Occipital lobe (tissue), 2 donors: ENCODE measurements around the gene JPH3. TPM values are rescaled to one million over a fixed set of nuclear protein-coding genes. Genes with fewer than 3 reads are reported as not detected.
"Not testable (repeated sequence)": the region's sequence is repeated elsewhere in the genome, so short reads cannot be mapped to it uniquely, and the experiment has no call there.

Experiments used
- DNase-seq: peaks from one replicate; lab custom pipeline; 2025; lab: John Stamatoyannopoulos, UW
- total RNA-seq: library from RNA; depleted of rRNA; stranded (reverse); fragments of >200 nt; gene quantifications from one replicate; pipeline ENCODE4 v1.2.3, GENCODE V29; 2014

Gene JPH3
- total RNA-seq, 1 donor from 2014 or later: 56.0 TPM

DNA sequence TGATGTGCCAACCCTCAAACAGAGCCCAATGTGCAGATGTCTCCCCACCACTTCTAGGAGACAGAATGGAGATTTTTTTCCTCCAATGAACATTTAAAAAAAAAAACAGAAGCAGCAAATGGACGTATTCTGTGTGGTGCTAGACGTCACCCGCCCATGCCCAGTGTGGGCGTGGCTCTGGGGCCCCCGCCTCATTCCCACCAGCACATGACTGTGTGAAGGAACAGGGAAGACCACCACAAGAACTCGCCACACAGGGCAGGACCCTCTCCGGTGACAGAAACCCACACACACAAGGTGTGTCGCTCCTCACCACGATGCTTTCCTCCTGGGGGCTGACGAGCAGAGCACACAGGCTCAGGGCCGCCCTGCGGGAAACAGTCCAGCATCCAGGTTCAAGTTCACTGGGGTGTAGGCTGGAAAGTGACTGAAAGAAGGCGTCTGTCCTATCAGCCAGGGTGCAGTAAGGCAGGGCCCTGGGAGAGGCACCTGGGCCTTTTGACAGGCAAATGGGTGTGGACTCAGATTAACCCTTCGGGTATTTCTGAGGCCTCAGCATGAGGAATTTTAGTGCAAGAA, 110.0 kb downstream of the JPH3 start:
- DNase-seq: no peak

DNA sequence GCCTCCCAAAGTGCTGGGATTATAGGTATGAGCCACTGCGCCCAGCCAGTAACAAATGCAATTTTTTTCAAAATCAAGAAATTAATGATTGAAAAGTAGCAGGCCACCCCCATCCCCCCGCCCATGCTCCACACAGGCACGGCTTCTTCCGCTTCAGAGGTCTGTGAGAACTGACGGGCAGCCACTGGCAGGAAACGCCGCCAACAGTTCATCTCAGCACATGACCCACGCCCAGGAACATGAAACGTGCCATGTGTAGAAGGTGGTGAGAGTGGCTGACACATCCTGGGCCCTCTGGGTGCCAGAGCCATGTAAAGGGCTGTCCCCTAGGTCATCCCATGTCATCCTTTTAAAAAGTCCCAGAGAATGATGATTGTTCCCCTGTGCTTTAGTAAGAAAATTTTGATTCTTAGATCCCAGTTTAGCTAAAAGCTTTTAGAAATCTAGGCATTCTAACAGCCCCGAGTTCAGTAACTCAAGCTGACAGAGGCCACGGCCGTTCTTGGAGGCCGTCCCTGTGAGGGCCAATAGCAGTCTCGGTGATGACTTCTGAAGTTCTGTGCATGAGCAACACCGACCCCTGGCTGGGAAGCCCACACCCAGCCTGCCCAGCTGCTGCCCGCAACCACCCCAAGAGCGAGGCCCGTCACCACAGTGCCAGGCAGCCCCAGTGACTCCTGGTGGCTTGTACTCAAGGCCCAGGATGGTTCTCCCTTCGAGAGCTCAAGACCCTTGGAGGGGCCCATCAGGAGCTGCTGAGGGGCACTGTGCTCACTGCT, 111.3 kb downstream of the JPH3 start:
- no peak for DNase-seq

DNA sequence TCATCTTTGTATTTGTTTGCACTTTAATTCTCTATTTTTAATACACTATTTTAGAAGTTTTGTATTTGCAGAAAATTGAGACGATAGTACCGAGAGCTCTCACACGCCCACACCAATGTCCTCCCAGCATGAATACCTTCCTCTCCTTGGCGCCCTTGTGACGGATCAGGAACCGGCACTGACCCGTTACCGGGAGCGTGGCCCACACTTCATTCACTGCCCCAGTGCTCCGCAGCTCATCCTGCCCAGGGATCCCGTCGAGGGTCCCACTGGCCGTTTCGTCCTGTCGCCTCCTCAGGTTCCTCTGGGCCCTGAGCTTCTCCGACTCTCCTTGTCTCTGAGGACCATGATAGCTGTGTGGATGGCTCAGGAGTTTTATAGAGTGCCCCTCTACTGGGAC, 112.9 kb downstream of the JPH3 start:
- DNase-seq: no peak

DNA sequence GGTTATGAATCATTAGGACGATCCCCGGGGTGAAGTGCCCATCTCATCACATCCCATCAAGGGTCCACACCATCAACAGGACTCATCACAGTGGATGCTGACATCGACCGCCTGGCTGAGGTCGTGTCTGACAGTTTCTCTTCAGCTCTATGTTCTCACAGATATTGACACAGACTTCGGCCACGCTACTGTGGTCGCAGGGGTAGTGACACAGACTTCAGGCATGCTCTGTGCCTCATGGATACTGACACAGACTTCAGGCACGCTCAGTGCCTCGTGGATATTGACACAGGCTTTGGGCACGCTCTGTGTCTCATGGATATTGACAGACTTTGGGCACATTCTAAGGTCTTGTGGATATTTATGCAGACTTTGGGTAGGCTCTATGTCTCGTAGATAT, 113.3 kb downstream of the JPH3 start:
- no peak for DNase-seq

DNA sequence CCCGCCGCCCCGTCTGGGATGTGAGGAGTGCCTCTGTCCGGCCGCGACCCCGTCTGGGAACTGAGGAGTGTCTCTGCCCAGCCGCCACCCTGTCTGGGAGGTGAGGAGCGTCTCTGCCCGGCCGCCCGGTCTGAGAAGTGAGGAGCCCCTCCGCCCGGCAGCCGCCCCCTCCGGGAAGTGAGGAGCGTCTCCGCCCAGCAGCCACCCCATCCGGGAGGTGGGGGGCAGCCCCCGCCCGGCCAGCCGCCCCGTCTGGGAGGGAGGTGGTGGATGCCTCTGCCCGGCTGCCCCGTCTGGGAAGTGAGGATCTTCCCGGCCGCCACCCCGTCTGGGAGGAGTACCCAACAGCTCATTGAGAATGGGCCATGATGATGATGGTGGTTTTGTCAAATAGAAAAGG, 116.5 kb downstream of the JPH3 start:
- DNase-seq: not testable (repeated sequence)

DNA sequence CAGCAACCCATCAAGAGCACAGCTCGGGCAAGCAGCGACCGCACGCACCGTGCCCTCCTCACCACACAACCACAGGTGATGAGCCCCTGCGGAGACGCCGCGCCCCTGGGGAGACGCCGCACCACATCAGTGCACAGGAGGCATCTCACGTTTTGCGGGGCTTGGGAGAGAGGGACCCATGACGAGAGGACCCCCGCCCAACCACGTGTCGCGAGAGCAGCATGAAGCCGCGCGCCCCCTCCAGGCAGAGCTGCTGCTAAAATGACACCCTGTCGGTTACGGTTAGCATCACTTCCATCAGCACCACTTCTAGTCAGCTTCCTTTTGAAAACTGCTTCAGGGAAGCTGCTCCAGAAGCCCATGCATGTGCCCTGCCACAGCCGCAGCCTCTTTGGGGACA, 118.1 kb downstream of the JPH3 start:
- no peak for DNase-seq

DNA sequence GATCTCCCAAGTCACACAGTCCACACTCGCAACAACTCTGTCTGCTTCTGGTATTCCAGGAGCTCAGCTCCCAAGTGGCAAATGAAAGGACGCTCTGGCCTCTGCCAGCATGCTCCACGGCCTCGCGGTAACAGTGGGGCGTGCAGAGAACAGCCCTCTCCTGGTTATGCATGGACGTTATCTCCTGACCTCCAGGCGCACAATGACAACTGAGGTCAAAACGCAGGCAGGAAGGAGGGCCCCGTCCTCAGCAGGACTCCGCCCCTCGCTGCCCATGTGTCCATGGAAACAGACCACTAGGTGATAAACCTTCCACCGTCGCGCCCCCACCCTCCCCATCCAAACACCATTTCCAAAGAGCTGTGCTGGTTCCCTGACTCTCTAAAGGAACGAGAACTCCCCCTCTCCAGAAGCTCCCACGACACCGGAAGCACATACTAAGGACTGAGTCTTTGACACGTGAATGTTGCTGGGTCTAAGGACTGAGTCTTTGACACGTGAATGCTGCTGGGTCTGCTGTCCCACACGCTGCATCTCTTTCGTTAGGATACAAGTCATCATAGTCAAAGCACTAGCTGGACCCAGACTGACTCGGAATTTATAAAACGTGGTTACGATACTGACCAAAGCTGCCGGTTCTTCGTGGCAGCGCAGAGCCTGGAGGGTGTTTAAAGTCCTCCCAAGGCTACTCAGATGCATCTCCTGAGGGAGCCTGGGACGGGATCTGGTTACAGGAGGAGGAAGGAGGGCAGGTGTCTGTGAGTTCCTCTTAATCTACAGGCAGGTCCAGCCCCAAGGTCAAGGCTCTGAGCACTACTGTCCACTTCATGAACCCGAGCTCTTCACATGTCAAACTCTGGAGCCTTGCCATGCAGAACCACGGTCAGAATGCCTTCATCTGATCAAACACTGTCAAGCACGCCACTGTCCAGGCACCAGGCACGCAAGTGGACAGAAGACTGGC, 119.6 kb downstream of the JPH3 start:
- DNase-seq: no peak

DNA sequence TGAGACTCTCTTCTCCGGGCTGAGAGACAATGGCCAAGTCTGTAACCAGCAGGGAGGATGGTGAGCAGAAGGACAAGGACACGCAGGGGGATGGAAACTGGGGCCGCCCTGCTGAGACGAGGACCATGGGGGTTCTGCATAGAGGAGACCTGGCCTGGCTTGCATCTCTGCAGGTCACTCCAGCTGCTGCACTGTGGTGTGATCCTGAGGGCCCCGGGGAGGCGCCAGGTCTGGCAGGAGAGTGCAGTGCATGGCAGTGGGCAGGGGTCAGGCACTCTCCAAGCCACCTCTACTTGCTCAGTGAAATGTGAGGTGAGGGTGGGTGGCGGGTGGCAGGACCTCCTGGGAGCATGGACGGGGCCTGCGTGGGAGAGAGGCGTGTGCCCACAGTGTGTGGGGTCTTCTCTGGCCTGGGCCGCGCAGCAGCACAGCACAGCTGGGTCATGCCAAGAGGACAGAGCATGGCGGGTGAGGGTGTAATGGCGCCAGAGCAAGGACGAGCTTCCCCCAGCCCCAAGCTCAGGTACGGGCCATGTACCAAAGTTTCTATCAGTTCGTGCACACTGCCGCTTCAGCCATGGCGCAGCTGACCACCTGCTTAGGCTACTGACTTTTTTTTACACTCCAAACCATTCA, 120.4 kb downstream of the JPH3 start:
- DNase-seq: no peak

DNA sequence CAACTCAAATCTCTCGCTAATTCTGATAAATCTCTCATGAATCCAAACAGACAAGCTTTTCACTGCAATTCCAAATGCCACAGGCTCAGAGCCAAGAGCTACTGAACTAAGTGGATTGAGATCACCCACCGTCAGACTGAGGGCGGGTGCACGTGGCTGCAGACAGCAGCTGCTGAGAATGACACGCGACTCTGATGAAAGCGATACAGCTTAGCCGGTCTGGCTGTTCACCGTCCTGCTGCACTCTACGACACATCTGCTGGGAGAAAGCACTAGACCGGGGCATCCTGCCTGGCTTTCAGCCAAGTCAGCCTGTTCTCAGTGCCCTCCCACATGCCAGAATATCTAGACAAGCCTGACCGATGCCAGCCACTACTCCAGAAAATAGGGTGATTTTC, 120.9 kb downstream of the JPH3 start:
- DNase-seq: peak; percentile 83

DNA sequence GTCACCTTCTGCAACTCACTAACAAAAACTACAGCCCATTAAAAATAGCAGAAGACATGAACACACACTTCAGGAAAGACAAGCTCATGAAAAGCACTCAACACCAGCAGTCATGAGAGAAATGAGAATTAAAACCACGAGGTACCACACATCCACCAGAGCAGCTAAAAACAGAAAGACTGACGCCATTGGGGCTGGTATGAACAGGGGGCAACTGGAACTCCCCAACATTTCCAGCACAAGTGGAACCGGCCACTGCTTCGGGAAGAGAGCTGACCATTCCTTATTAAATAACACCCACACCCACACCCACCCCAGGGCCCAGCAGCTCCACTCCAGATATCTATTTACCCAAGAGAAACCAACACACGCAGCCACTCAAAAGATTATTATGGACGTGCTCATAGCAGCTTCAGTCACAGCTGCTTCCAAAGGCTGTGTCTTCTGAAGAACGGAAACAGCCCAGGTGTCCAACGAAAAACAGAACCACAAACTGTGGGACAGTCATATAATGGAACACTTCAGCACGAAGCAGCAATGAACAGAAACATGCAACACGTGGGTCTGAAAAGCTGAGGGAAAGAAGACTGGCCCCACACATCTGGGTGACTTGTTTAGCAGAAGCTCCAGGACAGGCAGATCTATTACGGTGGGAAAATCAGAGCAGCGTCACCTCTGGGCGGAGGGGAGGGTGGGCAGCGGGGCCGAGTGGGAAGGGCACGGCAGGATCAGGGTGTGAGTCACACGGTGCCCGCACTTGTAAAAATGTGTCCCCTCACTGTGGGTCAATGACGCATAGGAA, 122.4 kb downstream of the JPH3 start:
- DNase-seq: no peak

DNA sequence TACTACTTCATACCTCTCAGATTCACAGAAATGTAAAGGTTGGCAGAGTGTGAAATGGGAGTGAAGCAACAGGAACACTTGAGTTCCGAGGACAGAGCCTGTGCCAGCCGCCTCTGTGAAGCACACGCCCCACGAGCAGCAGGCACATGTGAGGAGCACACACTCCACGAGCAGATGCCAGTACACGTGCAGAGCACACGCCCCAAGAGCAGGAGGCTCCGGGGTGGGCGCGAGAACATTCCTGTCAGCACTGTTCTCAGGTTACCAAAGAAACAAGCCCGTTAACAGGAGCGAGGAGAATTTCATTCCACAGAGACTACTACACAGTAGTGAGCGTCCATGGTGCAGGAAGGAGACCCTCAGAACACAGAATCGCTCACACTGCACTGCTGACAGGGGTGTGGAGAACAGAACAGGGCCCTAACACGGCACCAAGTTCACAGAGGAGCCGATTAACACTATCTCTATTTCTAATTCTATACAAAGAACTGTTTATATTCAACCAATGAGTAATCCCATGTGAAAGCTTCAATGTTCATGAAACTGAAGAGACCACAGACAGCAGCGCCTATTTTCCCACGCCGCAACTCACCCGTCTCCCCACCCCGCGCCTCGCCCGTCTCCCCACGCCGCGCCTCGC, 123.4 kb downstream of the JPH3 start:
- no peak for DNase-seq

DNA sequence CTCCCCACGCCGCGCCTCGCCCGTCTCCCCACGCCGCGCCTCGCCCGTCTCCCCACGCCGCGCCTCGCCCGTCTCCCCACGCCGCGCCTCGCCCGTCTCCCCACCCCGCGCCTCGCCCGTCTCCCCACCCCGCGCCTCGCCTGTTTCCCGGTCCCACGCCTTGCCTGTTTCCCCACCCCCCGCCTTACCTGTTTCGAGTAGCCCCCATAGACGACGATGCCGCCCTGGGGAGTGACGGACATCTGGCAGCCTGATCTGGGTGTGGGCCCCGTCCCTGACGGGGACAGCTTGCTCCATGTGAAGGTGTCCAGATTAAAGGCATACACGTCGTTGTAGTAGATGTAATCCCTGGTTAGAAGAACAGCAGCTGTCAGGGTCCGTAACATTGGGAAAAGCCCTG, 124.3 kb downstream of the JPH3 start:
- DNase-seq: not testable (repeated sequence)

DNA sequence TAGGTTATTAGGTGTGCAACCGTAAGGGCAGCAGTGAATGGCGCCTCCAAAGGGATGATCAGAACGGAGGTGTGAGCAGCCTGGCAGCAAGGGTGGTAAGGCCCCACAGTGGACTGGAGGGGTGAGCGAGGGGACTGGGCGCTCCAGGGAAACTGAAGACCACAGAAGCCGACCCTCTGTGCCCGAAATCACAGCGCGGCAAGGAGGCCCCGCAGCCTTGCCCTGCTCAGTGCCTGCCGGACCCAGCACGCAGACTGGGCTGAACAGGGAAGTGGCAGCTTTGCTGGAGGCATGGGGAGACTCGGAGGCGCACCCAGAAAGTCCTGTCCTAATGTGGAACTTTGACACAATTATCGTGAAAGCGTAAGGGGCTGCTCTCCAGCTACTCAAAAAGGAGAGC, 125.0 kb downstream of the JPH3 start:
- DNase-seq: no peak

DNA sequence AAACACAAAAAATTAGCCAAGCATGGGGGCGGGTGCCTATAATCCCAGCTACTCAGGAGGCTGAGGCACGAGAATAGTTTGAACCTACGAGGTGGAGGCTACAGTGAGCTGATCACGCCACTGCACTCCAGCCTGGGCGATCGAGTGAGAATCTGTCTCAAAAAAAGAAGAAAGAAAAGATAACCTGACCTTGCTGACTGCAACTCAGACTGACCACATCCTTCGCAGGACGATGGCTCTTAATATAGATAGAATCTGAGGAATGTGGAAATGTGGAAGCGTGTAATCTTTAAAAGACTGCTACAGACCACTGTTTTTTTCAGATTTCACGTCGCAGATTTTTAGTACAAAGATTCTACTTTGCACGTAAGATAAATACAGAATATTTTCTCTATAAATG, 125.7 kb downstream of the JPH3 start:
- DNase-seq: no peak

DNA sequence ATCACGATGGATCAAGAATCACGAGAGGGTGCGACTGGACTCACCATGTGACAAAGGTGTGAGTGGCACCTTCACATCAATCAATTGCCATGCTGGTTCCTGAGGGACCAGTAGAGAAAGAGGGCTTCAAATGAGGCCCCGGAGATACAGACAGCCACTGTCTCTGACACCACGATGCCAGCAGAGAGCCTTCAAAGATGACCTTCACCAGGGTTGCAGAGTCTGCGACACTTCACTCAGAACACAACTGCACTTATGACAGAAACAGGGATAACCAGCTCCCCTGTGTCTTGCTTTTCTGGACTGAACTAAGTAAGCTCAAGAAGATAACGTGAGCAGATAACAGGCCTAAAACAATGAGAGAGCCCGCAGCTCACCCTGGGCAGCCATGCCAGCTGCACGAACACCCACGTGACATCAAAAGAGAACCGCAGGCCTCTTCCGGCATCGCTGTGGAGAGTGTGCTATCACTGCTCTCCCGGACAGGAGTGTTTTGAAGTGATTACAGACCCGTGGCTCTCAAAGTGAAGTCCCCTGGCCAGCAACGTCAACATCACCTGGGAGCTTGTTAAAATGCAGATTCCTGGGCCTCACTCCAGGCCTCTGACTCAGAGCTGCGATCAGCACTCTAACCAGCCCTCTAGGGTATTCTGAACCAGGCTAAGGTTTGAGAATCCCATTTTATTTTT, 127.1 kb downstream of the JPH3 start:
- DNase-seq: no peak

DNA sequence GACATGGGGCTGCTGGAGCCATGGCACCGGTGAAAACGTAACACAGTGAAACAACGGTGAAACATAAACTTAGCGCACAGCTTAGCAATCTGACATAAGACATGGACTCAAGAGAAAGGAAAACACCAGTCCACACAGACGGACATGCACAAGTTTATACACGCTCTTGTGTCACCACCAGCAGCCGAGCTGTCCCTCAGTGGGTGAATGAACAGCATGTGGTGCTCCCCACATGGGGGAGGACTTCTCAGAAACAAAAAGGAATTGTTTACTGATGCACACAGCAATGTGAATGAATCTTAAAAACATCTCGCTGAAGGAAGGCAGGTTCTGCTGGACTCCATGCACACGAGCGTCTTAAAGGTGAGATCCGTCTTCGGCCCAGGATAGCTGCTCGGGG, 129.3 kb downstream of the JPH3 start:
- no peak for DNase-seq

DNA sequence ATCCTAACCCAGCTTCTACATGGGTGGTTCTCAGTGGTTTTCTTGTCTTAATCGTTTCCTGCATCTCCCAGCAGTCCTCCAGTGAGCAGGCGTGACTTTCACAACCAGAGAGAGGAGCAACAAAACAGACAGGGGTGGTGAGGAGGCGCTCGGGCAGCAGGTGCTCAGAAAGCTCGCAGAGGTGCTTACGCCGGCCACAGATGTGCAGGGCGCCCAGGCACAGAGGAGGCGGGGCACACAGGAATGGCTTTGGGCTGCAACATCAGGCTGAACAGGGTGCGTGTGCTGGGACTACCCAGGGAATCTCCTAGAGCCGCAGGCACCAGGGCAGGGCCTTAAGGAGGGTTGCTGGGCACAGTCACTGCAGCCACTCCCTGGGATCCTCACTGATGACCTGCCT, 130.9 kb downstream of the JPH3 start:
- no peak for DNase-seq

DNA sequence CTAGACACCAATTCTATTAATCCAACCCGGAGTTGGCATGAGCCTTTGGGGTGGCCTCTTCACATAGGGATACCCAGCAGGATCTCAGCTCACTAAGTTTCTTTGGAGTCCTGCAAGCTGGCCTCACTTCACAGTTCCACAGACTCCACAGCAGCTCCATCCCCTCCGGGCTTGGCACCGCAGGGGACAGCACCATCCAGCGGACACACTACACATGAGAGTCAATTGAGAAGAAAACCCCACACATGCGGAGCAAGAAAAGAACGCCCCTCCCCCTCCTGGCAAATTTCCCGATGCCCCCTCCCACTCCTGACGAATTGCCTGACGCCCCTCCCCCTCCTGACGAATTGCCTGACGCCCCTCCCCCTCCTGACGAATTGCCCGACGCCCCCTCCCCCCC, 132.3 kb downstream of the JPH3 start:
- DNase-seq: no peak

DNA sequence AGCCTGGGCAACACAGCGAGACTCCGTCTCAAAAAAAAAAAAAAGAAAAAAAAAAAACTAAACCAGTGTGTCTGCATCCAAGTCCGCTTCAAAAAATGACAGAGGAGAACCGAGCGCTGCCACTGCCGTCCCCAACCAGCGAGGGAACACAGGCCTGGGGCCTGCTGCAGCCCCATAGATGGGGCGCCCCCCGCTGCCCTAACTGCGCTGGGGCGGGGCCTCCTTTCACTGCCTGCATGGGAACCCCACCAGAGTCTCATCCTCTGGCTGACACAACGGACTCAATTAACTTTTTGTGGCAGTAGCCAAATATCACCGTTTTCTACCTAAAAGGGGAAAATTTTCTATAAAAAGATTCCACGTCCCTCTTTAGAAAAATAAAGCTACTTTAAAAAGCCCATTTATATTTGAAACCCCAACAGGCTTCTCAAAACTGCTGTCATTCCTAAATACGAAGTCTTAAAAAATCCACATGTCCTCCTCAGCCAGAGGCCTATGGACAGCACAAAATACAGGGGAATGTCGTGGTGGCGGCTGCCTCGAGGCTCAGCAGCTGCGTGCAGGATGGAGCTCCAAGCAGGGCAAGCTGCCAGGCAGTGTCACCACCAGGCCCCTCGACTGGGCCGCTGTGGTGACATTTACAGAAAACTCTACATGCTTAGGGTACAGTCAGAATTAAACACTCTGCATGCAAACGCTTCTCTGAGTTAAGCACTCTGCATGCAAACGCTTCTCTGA, 133.1 kb downstream of the JPH3 start:
- no peak for DNase-seq
